SK-N-MC (cell line): ENCODE results near the gene CFAP107.

ENCODE experiments used
- DNase-seq: peaks from one replicate; pipeline ENCODE4 v3.0.0-alpha.2; 2011; ENCODE audit warnings: low read depth, low spot score
- H3K27ac ChIP-seq: fragments of 200-600 bp; sonication (generic); 2 replicates; pipeline ENCODE4 v1.5.1; 2016; ENCODE audit warnings: mixed run types
- H3K36me3 ChIP-seq: fragments of 200-600 bp; sonication (generic); 2 replicates; pipeline ENCODE4 v1.6.1; 2017; ENCODE audit warnings: antibody characterized with exemption, low read length, mixed read lengths; ENCODE audit not compliant: insufficient read depth
- H3K4me3 ChIP-seq: fragments of 200-600 bp; sonication (generic); 2 replicates; pipeline ENCODE4 v1.5.1; 2016
- H3K9ac ChIP-seq: fragments of 200-600 bp; sonication (generic); 2 replicates; pipeline ENCODE4 v1.8.0; 2017; ENCODE audit warnings: mixed run types, mixed read lengths; ENCODE audit not compliant: insufficient read length
- H3K9me3 ChIP-seq: fragments of 200-600 bp; sonication (generic); 2 replicates; pipeline ENCODE4 v1.6.1; 2017; ENCODE audit warnings: low read depth, mild to moderate bottlenecking, antibody characterized with exemption, low read length, moderate library complexity, mixed read lengths
- EZH2 ChIP-seq: fragments of 200-600 bp; sonication (generic); IDR thresholded peaks from one replicate; pipeline ENCODE4 v1.6.1; 2017; ENCODE audit warnings: antibody characterized with exemption
- FOXP2 ChIP-seq: optimal IDR thresholded peaks from 2 replicates; pipeline ENCODE3; 2011; ENCODE audit warnings: mild to moderate bottlenecking, moderate library complexity; ENCODE audit not compliant: insufficient read depth; ENCODE audit errors: extremely low read length, control extremely low read depth
- POLR2AphosphoS5 ChIP-seq: IDR thresholded peaks from 2 replicates; pipeline ENCODE4 v1.6.1; 2012; ENCODE audit warnings: mild to moderate bottlenecking, low read depth, low read length, borderline replicate concordance

Gene CFAP107

GRCh38 chr1:12810691-12811408 is 64.8 kb downstream of the CFAP107 start:
- Histone ChIP-seq H3K36me3 (no peaks in the 10 kb centered on the region), H3K9me3 (no peaks in the 10 kb centered on the region), H3K27ac (no peak overlapping the region), H3K4me3 (no peak overlapping the region), H3K9ac (no peak overlapping the region)
- DNase-seq, result no peak
- no peak for TF ChIP-seq FOXP2
- TF ChIP-seq POLR2AphosphoS5, result no peak
- TF ChIP-seq EZH2, result no peak

GRCh38 chr1:12811409-12811784 is 65.4 kb downstream of the CFAP107 start:
- no peak overlapping the region for H3K27ac ChIP-seq
- H3K4me3 ChIP-seq, result no peak overlapping the region
- no peak for DNase-seq
- H3K9me3 ChIP-seq, result no peaks in the 10 kb centered on the region
- H3K9ac ChIP-seq, result no peak overlapping the region
- no peak for TF ChIP-seq FOXP2
- TF ChIP-seq POLR2AphosphoS5, result no peak
- TF ChIP-seq EZH2, result no peak
- H3K36me3 ChIP-seq, result no peaks in the 10 kb centered on the region
